ENCODE results near the gene METTL5.
"Not testable (repeated sequence)": the region's sequence is repeated elsewhere in the genome, so short reads cannot be mapped to it uniquely, and the experiment has no call there.

The METTL5 gene

GRCh38 chr2:169824373-169825333 is at the start of gene METTL5:
Gene METTL5 (minus strand): TSS chr2:169824905. CDS start chr2:169824597, 308 bp downstream.
- peak within 1 kb of the TSS; percentile 80 for H3K4me3 ChIP-seq (ENCODE audit: low read depth, low read length)

- no peak overlapping the region for H3K4me3 ChIP-seq (ENCODE audit: low read depth, low read length)
Observed at GRCh38 chr2:169871994-169872393, 47.3 kb upstream of the METTL5 start.

GRCh38 chr2:169871369-169871768 is 46.7 kb upstream of the METTL5 start:
- H3K4me3 ChIP-seq (ENCODE audit: low read depth, low read length) = not testable (repeated sequence)

DNA sequence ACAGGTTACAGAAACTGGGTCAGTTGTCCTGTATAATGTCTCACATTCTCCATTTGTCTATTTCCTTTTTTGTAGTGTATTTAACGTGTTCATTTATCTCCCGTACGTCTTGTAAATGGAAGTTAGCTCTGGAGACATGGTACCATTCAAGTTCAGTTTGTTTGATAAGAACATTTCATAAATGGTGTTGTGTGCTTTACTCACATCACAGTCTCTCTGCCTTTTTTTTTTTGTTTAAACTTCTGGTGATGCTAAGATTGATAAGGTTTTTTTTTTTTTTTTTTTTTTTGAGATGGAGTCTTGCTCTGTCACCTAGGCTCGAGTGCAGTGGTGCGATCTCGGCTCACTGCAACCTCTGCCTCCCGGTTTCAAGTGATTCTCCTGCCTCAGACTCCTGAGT is 44.2 kb upstream of the METTL5 start:
- no peak overlapping the region for H3K4me3 ChIP-seq (ENCODE audit: low read depth, low read length)

DNA sequence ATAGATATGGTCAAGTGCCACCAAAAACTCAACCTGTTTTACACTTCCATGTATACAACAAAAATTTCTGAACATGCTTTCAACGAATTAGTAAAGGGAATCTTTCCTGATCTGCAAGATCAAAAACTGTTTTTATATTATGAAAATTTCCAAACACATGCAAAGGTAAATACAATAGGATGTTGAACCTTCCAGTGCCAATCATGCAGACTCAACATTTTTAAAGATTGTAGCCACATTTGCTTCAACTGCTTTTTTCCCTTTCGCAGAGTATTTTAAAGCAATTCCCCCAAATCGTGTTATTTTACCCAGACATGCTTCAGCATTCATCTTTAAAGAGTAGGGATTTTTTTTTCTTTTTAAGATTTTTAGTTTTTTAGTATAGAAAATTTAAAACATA is 42.9 kb upstream of the METTL5 start:
- H3K4me3 ChIP-seq (ENCODE audit: low read depth, low read length) = no peak overlapping the region

DNA sequence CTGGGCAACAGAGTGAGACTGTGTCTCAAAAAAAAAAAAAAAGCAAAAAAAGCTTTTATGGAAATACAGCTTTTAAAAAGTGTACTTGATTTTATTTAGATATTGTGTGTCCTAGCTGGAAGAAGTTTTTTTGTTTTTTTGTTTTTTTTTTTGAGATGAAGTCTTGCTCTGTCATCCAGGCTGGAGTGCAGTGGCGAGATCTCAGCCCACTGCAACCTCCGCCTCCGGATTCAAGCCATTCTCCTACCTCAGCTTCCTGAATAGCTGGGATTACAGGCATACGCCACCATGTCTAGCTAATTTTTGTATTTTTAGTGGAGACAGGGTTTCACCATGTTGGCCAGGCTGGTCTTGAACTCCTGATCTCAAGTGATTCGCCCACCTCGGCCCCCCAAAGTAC is 41.5 kb upstream of the METTL5 start:
- H3K4me3 ChIP-seq (ENCODE audit: low read depth, low read length) = not testable (repeated sequence)

DNA sequence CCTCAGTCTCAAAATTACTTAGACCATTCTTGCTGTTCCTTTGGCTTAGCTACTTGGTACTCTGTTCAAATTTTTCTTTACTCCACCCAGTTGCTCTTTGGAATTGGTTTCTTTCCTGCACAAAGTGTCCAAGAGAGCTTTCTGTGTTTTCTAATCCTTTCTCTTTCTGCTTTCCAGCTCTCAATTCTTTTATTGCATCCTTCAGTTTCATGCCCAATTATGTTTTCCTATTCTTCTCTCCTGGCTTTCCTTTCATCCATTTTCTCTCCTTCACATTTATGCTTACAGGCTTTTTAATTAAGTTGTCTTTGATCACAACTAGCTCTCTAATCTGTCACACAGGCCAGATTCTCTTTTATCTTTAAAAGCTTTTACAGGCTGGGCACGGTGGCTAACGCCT is 40.8 kb upstream of the METTL5 start:
- H3K4me3 ChIP-seq (ENCODE audit: low read depth, low read length) = no peak overlapping the region

- no peak overlapping the region for H3K4me3 ChIP-seq (ENCODE audit: low read depth, low read length)
Observed at GRCh38 chr2:169862816-169863215, 38.1 kb upstream of the METTL5 start.

DNA sequence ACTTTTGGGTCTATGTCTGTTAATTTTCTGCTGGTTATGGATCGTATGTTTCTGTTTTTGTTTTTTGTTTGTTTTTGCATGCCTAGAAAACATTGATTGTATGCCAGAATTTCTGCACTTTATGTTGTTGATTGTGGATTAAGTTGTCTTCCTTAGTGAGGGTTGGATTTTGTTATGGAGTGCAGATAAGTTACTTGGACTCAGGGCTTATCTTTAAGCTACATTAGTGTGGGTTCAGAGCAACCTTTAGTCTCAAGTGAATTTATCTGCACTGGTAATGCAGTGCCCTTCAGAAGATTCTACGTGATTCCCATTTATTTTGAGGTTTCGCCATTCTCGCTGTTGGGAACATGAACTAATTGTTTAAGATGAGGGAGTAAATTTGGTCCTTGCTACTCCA is 35.4 kb upstream of the METTL5 start:
- no peak overlapping the region for H3K4me3 ChIP-seq (ENCODE audit: low read depth, low read length)

- H3K4me3 ChIP-seq (ENCODE audit: low read depth, low read length) = no peak overlapping the region
Observed at GRCh38 chr2:169859423-169859822, 34.7 kb upstream of the METTL5 start.

GRCh38 chr2:169855281-169856258 is 30.9 kb upstream of the METTL5 start:
- not testable (repeated sequence) for H3K4me3 ChIP-seq (ENCODE audit: low read depth, low read length)

DNA sequence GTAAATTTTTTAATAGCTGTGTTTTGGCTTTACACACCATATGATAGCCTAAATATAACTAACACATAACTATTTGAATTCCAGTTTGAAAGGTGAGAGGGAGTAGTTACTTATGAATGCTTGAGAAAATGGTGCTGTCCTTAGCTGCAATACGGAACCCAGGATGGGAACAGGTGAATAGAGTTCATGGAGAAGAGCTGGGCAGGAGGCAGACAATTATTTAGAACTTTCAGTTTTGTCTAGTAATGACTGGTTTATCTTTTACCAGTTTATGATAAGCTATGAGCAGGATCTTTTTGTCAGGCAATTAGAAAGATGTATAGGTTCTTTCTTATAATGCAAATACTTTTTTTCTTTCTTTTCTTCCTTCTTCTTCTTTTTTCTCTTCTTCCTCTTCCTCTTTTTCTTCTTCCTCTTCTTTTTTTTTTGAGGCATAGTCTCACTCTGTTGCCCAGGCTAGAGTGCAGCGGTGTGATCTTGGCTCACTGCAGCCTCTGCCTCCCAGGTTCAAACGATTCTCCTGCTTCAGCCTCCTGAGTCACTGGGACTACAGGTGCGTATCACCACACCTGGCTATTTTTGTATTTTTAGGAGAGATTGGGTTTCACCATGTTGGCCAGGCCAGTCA is 28.4 kb upstream of the METTL5 start:
- H3K4me3 ChIP-seq (ENCODE audit: low read depth, low read length) = no peak overlapping the region

DNA sequence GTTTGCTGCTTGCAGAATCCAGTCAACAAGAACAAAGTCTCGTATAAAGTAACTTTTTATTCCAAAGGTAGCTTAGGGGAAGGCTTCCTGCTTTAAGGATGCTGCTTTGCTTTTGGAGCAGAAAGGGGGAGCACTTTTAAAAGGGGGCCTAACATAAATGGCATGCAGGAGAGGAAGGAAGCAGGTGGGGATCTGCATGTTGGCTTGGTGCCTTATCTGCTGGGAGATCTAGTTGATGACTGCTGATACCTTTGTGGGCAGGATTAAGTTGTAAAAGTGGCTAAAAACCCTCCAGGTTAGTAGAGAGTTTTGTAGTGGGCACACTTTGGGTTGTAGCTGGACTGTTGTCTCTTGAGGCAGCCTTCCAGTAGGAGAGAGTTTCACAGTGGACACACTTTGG is 25.0 kb upstream of the METTL5 start:
- no peak overlapping the region for H3K4me3 ChIP-seq (ENCODE audit: low read depth, low read length)

- H3K4me3 ChIP-seq (ENCODE audit: low read depth, low read length) = not testable (repeated sequence)
Observed at GRCh38 chr2:169848959-169849693, 24.4 kb upstream of the METTL5 start.

DNA sequence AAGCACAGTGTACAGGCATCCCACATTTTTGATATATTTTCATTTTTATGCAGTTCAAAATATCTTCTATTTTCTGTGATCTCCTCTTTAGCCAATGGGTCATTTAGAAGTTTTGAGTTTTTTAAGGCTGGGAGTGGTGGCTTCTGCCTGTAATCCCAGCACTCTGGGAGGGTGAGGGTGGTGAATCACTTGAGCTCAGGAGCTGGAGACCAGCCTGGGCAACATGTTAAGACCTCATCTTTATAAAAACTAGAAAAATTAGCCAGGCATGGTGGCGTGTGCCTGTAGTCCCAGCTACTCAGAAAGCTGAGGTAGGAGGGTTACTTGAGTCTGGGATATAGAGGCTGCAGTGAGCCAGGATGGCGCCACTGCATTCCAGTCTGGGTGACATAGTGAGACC is 20.3 kb upstream of the METTL5 start:
- H3K4me3 ChIP-seq (ENCODE audit: low read depth, low read length) = no peak overlapping the region

- H3K4me3 ChIP-seq (ENCODE audit: low read depth, low read length) = not testable (repeated sequence)
Observed at GRCh38 chr2:169841625-169842024, 16.9 kb upstream of the METTL5 start.

DNA sequence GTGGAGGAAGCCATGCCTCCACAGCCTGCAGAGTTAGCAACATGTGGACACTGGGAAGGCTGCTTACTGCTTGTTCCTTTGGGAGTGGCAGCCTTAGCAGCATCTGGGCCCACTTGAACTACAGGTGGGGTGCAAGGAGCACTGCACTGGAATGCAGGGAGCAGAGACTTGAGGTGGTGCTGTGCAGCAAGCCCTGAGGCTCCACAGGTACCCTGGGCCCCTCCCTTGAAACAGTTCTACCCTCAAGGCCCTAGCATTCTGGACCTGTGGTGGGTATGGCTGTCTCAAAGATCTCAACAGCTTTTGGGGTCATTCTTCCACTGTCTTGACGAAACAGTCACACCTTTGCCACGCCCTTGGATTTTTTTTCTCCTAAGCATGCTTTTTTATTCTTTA is 16.0 kb upstream of the METTL5 start:
- no peak overlapping the region for H3K4me3 ChIP-seq (ENCODE audit: low read depth, low read length)

DNA sequence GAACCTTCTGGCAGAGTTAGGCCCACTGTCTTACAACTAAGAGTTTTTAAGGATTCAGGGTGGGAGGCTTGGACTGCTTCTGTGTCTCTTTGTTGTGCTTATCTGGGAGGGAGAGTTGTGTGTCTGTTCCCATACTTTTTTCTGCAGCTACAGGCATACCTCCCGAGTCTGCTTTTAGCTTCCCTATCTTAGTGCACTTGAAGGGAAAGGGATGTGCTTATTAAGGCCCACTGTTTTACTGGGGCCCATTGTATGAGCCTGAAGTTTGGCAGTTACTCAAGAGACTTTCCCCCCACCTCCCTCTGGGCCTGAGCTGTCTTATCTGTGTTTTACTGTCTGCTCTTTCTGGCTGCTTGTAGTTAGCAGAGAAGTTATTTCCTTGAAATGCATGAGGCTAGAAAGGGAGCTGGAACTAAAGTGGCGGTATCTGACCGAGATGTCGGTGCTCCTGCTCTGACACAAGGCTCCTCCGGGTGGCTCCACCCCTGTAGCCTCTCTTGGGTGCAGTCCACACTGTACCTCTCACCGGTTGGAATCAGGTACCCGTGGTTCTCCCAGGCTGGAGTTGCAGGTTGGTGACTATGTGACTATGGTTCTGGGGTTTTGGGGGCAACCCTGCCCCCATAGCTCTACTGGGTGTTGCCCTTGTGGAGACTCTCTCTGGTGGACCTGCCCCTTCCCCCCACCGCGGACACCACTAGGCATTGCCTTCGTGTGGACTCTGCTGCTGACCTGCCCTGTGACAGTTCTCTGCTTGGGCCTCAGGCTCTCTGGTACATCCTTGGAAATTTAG is 15.4 kb upstream of the METTL5 start:
- no peak overlapping the region for H3K4me3 ChIP-seq (ENCODE audit: low read depth, low read length)

DNA sequence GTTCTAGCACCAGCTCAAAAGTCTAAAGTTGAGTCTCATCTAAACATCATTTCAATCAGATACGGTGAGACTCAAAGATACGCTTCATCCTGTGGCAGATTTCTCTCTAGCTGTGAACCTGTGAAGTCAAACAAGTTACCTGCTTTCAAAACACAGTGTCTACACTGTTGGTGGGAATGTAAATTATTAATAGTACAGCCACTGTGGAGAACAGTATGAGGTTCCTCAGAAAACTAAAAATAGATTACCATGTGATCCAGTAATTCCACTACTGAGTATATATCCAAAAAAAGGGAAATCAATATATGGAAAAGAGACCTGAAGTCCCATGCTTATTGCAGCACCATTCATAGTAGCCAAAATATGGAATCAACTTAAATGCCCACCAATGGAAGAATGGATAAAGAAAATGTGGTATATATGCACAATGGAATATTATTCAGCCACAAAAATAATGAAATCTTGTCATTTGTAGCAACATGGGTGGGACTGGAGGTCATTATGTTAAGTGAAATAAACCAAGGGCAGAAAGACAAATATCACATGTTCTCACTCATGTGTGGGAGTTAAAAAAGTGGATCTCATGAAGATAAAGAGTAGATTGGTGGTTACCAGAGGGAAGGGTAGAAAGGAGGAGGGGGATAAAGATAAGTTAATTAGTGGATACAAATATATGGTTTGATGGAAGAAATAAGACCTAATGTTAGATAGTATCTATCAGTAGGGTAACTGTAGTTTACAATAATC is 14.2 kb upstream of the METTL5 start:
- no peak overlapping the region for H3K4me3 ChIP-seq (ENCODE audit: low read depth, low read length)

All from iPS-11a (cell line).